SK-N-SH treated with all-trans-retinoic acid at 6 μM for 48 hours (cell line): ENCODE data around the gene TNFRSF11A.

ENCODE experiments used
- PATZ1 ChIP-seq: fragments of 250-450 bp; sonication (Bioruptor Pico); IDR thresholded peaks from 2 replicates; pipeline ENCODE4 v1.8.0; 2020; ENCODE audit warnings: mild to moderate bottlenecking, moderate library complexity, borderline replicate concordance
- RARB ChIP-seq: fragments of 250-450 bp; sonication (Bioruptor Pico); IDR thresholded peaks from 2 replicates; pipeline ENCODE4 v1.8.0; 2021; ENCODE audit warnings: mild to moderate bottlenecking, moderate library complexity
- ZC3H10 ChIP-seq: fragments of 250-450 bp; sonication (Bioruptor Pico); IDR thresholded peaks from 2 replicates; pipeline ENCODE4 v1.5.1; 2021; ENCODE audit warnings: mild to moderate bottlenecking, moderate library complexity
- ZFP3 ChIP-seq: fragments of 250-450 bp; sonication (Bioruptor Pico); IDR thresholded peaks from 2 replicates; pipeline ENCODE4 v1.5.0; 2020; ENCODE audit warnings: mild to moderate bottlenecking, moderate library complexity
- ZFP30 ChIP-seq: fragments of 450-650 bp; formaldehyde crosslinking; IDR thresholded peaks from 2 replicates; pipeline ENCODE4 v1.5.0; 2022; ENCODE audit warnings: mild to moderate bottlenecking, moderate library complexity

GRCh38 chr18:62438866-62439265 is 113.8 kb downstream of the TNFRSF11A start:
- TF ChIP-seq ZC3H10 (CRISPR knock-in tag) (no peak), RARB (no peak), ZFP3 (CRISPR knock-in tag) (no peak), ZFP30 (CRISPR knock-in tag) (no peak), PATZ1 (CRISPR knock-in tag) (no peak)
